GM12878 (cell line): ENCODE data around the gene FAR2. TPM values are rescaled to one million over a fixed set of nuclear protein-coding genes. Genes with fewer than 3 reads are reported as not detected.

ENCODE experiments used
- ATAC-seq: fragments of 200-7000 bp; cut with Tn5 transposase; 3 replicates; pipeline ENCODE4 v1.9.1; 2020; ENCODE audit warnings: mild to moderate bottlenecking, moderate library complexity
- BruUV-seq: library from RNA; stranded (reverse); fragments of 400-500 nt; replicated peaks from 2 replicates; lab custom pipeline; 2021; lab: Mats Ljungman, UMichigan
- CTCF ChIA-PET: fragments of 300-600 bp; sonication (Branson Sonifier 250); formaldehyde crosslinking; extraction: SDS; loops from one replicate; lab custom pipeline; 2021; ENCODE audit warnings: inconsistent platforms; lab: Yijun Ruan, JAX
- POLR2A ChIA-PET: fragments of 350-600 bp; formaldehyde crosslinking; extraction: SDS; loops from one replicate; lab custom pipeline; 2021; ENCODE audit warnings: inconsistent platforms; lab: Charles Lee
- RAD21 ChIA-PET: fragments of 300-600 bp; sonication (Branson Sonifier 250); formaldehyde crosslinking; loops from one replicate; lab custom pipeline; 2023; ENCODE audit warnings: antibody characterized with exemption; ENCODE audit not compliant: unreplicated experiment; lab: Charles Lee
- SMC1A ChIA-PET: fragments of 300-600 bp; sonication (Branson Sonifier 250); formaldehyde crosslinking; loops from one replicate; lab custom pipeline; 2023; ENCODE audit not compliant: unreplicated experiment, uncharacterized antibody; lab: Charles Lee
- DNase-seq: peaks from one replicate; pipeline ENCODE4 v3.0.0-alpha.2; 2011; ENCODE audit warnings: low read depth, low spot score
- FAIRE-seq: peaks from 3 replicates; lab custom pipeline; 2011; peaks lifted over from hg19 to GRCh38; lab: Jason Lieb, UNC
- H2AFZ ChIP-seq: 2 replicates; pipeline ENCODE4 v1.6.0; 2011; ENCODE audit warnings: low read depth, low read length, control low read depth; ENCODE audit not compliant: control insufficient read depth
- H3K27ac ChIP-seq: 2 replicates; pipeline ENCODE4 v1.5.1; 2011; ENCODE audit warnings: control low read depth; ENCODE audit not compliant: control insufficient read depth, insufficient read depth
- H3K27me3 ChIP-seq, 2 experiments: replicated peaks in 1 of 2; 2 replicates each; pipeline versions ENCODE4 v1.6.0 to v1.6.1; 2011; ENCODE audit warnings: low read length in 1 of 2; ENCODE audit not compliant: control insufficient read depth in 2 of 2, insufficient read depth in 2 of 2
- H3K36me3 ChIP-seq, 2 experiments: 2 replicates each; pipeline ENCODE4 v1.5.1; 2011; ENCODE audit warnings: low read length in 1 of 2; ENCODE audit not compliant: control insufficient read depth in 2 of 2, insufficient read depth in 2 of 2
- H3K4me1 ChIP-seq: 2 replicates; pipeline ENCODE4 v1.6.1; 2011; ENCODE audit warnings: mild to moderate bottlenecking, low read length, moderate library complexity, mixed read lengths; ENCODE audit not compliant: control insufficient read depth, insufficient read depth
- H3K4me2 ChIP-seq: 2 replicates; pipeline ENCODE4 v1.6.0; 2011; ENCODE audit warnings: control low read depth; ENCODE audit not compliant: control insufficient read depth, insufficient read depth
- H3K4me3 ChIP-seq: fragments of 200-600 bp; sonication (generic); 2 replicates; pipeline ENCODE4 v1.5.1; 2016
- H3K79me2 ChIP-seq: 2 replicates; pipeline ENCODE4 v1.6.0; 2011; ENCODE audit warnings: low read length; ENCODE audit not compliant: control insufficient read depth, insufficient read depth
- H3K9ac ChIP-seq: 2 replicates; pipeline ENCODE4 v1.8.0; 2011; ENCODE audit warnings: low read length, control low read depth, mixed read lengths; ENCODE audit not compliant: control insufficient read depth, insufficient read depth
- H3K9me3 ChIP-seq: replicated peaks from 3 replicates; pipeline ENCODE4 v1.5.1; 2011; ENCODE audit warnings: mild to moderate bottlenecking, low read length; ENCODE audit not compliant: control insufficient read depth, insufficient read depth
- H4K20me1 ChIP-seq: 2 replicates; pipeline ENCODE4 v1.6.0; 2011; ENCODE audit not compliant: control insufficient read depth, insufficient read depth
- BACH1 ChIP-seq: fragments of 450-650 bp; IDR thresholded peaks from 2 replicates; pipeline ENCODE4 v1.6.1; 2017; ENCODE audit warnings: mild to moderate bottlenecking, borderline replicate concordance
- BMI1 ChIP-seq: fragments of 450-650 bp; IDR thresholded peaks from 2 replicates; pipeline ENCODE4 v1.6.1; 2016; ENCODE audit warnings: mild to moderate bottlenecking, moderate library complexity, borderline replicate concordance
- BRCA1 ChIP-seq: IDR thresholded peaks from 2 replicates; pipeline ENCODE4 v1.6.1; 2011; ENCODE audit warnings: low read depth, low read length, improper control_type of control experiment
- IKZF1 ChIP-seq: fragments of 450-650 bp; conservative IDR thresholded peaks from 2 replicates; pipeline ENCODE4 v1.6.1; 2017; ENCODE audit warnings: antibody characterized with exemption, mild to moderate bottlenecking
- IRF3 ChIP-seq: fragments of 450-650 bp; IDR thresholded peaks from 2 replicates; pipeline ENCODE4 v1.6.1; 2014; ENCODE audit warnings: mild to moderate bottlenecking
- KDM1A ChIP-seq: fragments of 200-600 bp; sonication (generic); IDR thresholded peaks from 2 replicates; pipeline ENCODE4 v1.6.1; 2016; ENCODE audit warnings: borderline replicate concordance
- MTA2 ChIP-seq: fragments of 450-650 bp; IDR thresholded peaks from 2 replicates; pipeline ENCODE4 v1.6.1; 2016; ENCODE audit warnings: low read depth, mild to moderate bottlenecking, moderate library complexity
- NBN ChIP-seq: fragments of 450-650 bp; IDR thresholded peaks from 2 replicates; pipeline ENCODE4 v1.6.1; 2016
- POLR2AphosphoS2 ChIP-seq: IDR thresholded peaks from 2 replicates; pipeline ENCODE4 v1.6.1; 2011; ENCODE audit warnings: low read depth, mild to moderate bottlenecking, low read length, improper control_type of control experiment, moderate library complexity
- POU2F2 ChIP-seq: IDR thresholded peaks from 3 replicates; pipeline ENCODE4 v1.6.1; 2011; ENCODE audit warnings: low read depth, mild to moderate bottlenecking, low read length, borderline replicate concordance
- SMARCA5 ChIP-seq: fragments of 450-650 bp; IDR thresholded peaks from 2 replicates; pipeline ENCODE4 v1.6.1; 2017; ENCODE audit warnings: mild to moderate bottlenecking
- SP1 ChIP-seq: IDR thresholded peaks from one replicate; pipeline ENCODE4 v1.6.1; 2011; ENCODE audit warnings: low read depth, low read length
- SUZ12 ChIP-seq: fragments of 200-600 bp; sonication (generic); IDR thresholded peaks from one replicate; pipeline ENCODE4 v1.6.1; 2018; ENCODE audit warnings: antibody characterized with exemption, mild to moderate bottlenecking; ENCODE audit not compliant: unreplicated experiment
- WRNIP1 ChIP-seq: IDR thresholded peaks from 2 replicates; pipeline ENCODE4 v1.6.1; 2011; ENCODE audit warnings: low read depth, low read length, improper control_type of control experiment, borderline replicate concordance
- ZBED1 ChIP-seq: IDR thresholded peaks from 2 replicates; pipeline ENCODE4 v1.6.1; 2016; ENCODE audit warnings: borderline replicate concordance
- ZNF24 ChIP-seq: fragments of 450-650 bp; IDR thresholded peaks from 2 replicates; pipeline ENCODE4 v1.6.1; 2017; ENCODE audit warnings: antibody characterized with exemption, mild to moderate bottlenecking
- WGBS: methylation state at CpG from one replicate; pipeline ENCODE4 v1.1.6; 2016; ENCODE audit warnings: low lambda C conversion rate; ENCODE audit not compliant: insufficient replicate concordance, insufficient coverage; ENCODE audit errors: missing lambda C conversion rate; 5-methylcytosine and 5-hydroxymethylcytosine counted together
- in situ Hi-C: fragments of 300-500 bp; cut with MboI; formaldehyde crosslinking; loops from 9 replicates; pipeline ENCODE4 v1.14.3; 2018; ENCODE audit warnings: mixed read lengths
- intact Hi-C: fragments of 100-400 bp; cut with micrococcal nuclease; formaldehyde crosslinking; loops from one replicate; pipeline ENCODE4 v1.14.2; 2022; ENCODE audit not compliant: unreplicated experiment
- polyA plus RNA-seq, 11 experiments: library from polyadenylated mRNA; depleted of rRNA in 4 of 11; unstranded in 6 of 11; stranded (reverse) in 5 of 11; fragments of >200 nt; fragmentation: Nextera tagmentation in 4 of 11; fragmentation: Illumina TruSeq in 1 of 11; extraction: Ambion mirVana in 4 of 11; extraction: Trizol in 1 of 11; gene quantifications; 1 replicate in 1 of 11; 2 replicates in 10 of 11; pipeline versions ENCODE4 v1.2.1 to v1.2.3, GENCODE V29; 2011 to 2016; ENCODE audit warnings: inconsistent platforms in 2 of 11, missing spikeins in 2 of 11, low read depth in 1 of 11
- total RNA-seq, 4 experiments: library from RNA; depleted of rRNA in 3 of 4; stranded (reverse); fragments of >200 nt in 3 of 4; fragmentation: Illumina TruSeq in 1 of 4; extraction: Trizol in 1 of 4; gene quantifications; 2 replicates each; pipeline versions ENCODE4 v1.2.1 to v1.2.3, GENCODE V29; 2013 to 2021
- TF ChIP-seq, protein P1 (sequence below): IDR thresholded peaks from 2 replicates; pipeline ENCODE4 v1.6.1; 2011; ENCODE audit warnings: borderline replicate concordance, low read depth, mild to moderate bottlenecking, moderate library complexity, mixed read lengths, low read length; ENCODE audit not compliant: insufficient read depth; ENCODE audit errors: extremely low read length
- TF ChIP-seq, protein P2 (sequence below): fragments of 150-350 bp; IDR thresholded peaks from 2 replicates; pipeline ENCODE4 v1.6.1; 2016; ENCODE audit warnings: low read depth, low read length

Gene FAR2
- total and polyA plus RNA-seq, 10 of the 15 experiments (the other 5 are each of a cell fraction or from before 2014, with no cell fraction given): 0.50 to 1.1 (median 0.65) TPM

- TF ChIP-seq BMI1: no peak
- no peak for TF ChIP-seq WRNIP1
- no peak for TF ChIP-seq MTA2
- TF ChIP-seq KDM1A: no peak
- no peak for TF ChIP-seq ZNF24
- no peak for TF ChIP-seq IKZF1
- TF ChIP-seq NBN: no peak
- no peak for TF ChIP-seq POLR2AphosphoS2
- TF ChIP-seq, all 136 proteins: peak for 0
These were observed 73.1 kb downstream of the FAR2 start (continued) for GRCh38 chr12:29222200-29222599.

GRCh38 chr12:29223426-29223825 is 74.3 kb downstream of the FAR2 start:
- FAIRE-seq: no peak
- in situ Hi-C loops (no loop called here), intact Hi-C loops (no loop called here)
- SMC1A ChIA-PET: interaction anchor here (1.1 kb wide), 1 partner anchor 95 kb away, joined by 4 read pairs; no protein-coding TSS in a partner anchor
- RAD21 ChIA-PET: no interaction called here
- no peak for TF ChIP-seq BACH1
- TF ChIP-seq ZBED1: no peak
- no peak for TF ChIP-seq BRCA1
- TF ChIP-seq SUZ12: no peak
- TF ChIP-seq SMARCA5: no peak
- TF ChIP-seq POU2F2: no peak
- TF ChIP-seq, protein P1, sequence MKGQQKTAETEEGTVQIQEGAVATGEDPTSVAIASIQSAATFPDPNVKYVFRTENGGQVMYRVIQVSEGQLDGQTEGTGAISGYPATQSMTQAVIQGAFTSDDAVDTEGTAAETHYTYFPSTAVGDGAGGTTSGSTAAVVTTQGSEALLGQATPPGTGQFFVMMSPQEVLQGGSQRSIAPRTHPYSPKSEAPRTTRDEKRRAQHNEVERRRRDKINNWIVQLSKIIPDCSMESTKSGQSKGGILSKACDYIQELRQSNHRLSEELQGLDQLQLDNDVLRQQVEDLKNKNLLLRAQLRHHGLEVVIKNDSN: no peak
- TF ChIP-seq SP1: no peak
- TF ChIP-seq IRF3: no peak
- TF ChIP-seq, protein P2, sequence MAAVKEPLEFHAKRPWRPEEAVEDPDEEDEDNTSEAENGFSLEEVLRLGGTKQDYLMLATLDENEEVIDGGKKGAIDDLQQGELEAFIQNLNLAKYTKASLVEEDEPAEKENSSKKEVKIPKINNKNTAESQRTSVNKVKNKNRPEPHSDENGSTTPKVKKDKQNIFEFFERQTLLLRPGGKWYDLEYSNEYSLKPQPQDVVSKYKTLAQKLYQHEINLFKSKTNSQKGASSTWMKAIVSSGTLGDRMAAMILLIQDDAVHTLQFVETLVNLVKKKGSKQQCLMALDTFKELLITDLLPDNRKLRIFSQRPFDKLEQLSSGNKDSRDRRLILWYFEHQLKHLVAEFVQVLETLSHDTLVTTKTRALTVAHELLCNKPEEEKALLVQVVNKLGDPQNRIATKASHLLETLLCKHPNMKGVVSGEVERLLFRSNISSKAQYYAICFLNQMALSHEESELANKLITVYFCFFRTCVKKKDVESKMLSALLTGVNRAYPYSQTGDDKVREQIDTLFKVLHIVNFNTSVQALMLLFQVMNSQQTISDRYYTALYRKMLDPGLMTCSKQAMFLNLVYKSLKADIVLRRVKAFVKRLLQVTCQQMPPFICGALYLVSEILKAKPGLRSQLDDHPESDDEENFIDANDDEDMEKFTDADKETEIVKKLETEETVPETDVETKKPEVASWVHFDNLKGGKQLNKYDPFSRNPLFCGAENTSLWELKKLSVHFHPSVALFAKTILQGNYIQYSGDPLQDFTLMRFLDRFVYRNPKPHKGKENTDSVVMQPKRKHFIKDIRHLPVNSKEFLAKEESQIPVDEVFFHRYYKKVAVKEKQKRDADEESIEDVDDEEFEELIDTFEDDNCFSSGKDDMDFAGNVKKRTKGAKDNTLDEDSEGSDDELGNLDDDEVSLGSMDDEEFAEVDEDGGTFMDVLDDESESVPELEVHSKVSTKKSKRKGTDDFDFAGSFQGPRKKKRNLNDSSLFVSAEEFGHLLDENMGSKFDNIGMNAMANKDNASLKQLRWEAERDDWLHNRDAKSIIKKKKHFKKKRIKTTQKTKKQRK: no peak
- Histone ChIP-seq H2AFZ (no peak overlapping the region), H3K27me3 (no peaks in the 10 kb centered on the region; a peak in 2 of 4 replicates), H3K36me3 (no peaks in the 10 kb centered on the region), H3K79me2 (no peaks in the 10 kb centered on the region), H4K20me1 (no peaks in the 10 kb centered on the region), H3K4me1 (no peaks in the 10 kb centered on the region), H3K9me3 (no peaks in the 10 kb centered on the region; the same call in 2 of the 3 replicates), H3K27ac (no peak overlapping the region), H3K9ac (no peak overlapping the region), H3K4me2 (no peak overlapping the region), H3K4me3 (no peak overlapping the region)
- no TSS peak for BruUV-seq
- 0% methylated on average over 2 of the region's 2 CpGs for WGBS
- ATAC-seq: no peak
- CTCF ChIA-PET: no interaction called here
- POLR2A ChIA-PET: no interaction called here
- no peak for DNase-seq
